H1 (cell line): Measurements from ENCODE around the gene BEAN1. TPM values are rescaled to one million over a fixed set of nuclear protein-coding genes. Genes with fewer than 3 reads are reported as not detected.

Experiments used
- CTCF ChIA-PET: fragments of 300-600 bp; sonication (Branson Sonifier 250); formaldehyde crosslinking; loops from one replicate; lab custom pipeline; 2021; ENCODE audit not compliant: partially characterized antibody; lab: Charles Lee
- POLR2A ChIA-PET: fragments of 300-600 bp; sonication (Branson Sonifier 250); formaldehyde crosslinking; loops from one replicate; lab custom pipeline; 2021; ENCODE audit warnings: inconsistent platforms; ENCODE audit not compliant: partially characterized antibody; lab: Charles Lee
- DNase-seq, 2 experiments: peaks; one replicate each; pipeline versions ENCODE4 v3.0.0 to v3.0.0-alpha.2; 2010 to 2022; ENCODE audit warnings: low spot score in 2 of 2, low read depth in 1 of 2, mixed read lengths in 1 of 2
- FAIRE-seq: peaks from 2 replicates; lab custom pipeline; 2011; peaks lifted over from hg19 to GRCh38; lab: Jason Lieb, UNC
- H2AFZ ChIP-seq: 2 replicates; pipeline ENCODE4 v1.8.1; 2012; ENCODE audit warnings: low read length, inconsistent platforms
- H2AK5ac ChIP-seq: 2 replicates; pipeline ENCODE4 v1.6.1; 2013; ENCODE audit warnings: low read depth, low read length
- H2BK120ac ChIP-seq: replicated peaks from 2 replicates; pipeline ENCODE3; 2013; ENCODE audit warnings: low read depth, low read length, inconsistent platforms
- H2BK12ac ChIP-seq: 2 replicates; pipeline ENCODE4 v1.6.1; 2013; ENCODE audit warnings: low read depth, low read length
- H2BK15ac ChIP-seq: 2 replicates; pipeline ENCODE4 v1.6.1; 2013; ENCODE audit warnings: low read length
- H2BK20ac ChIP-seq: 2 replicates; pipeline ENCODE4 v1.6.1; 2013; ENCODE audit warnings: low read length
- H2BK5ac ChIP-seq: 2 replicates; pipeline ENCODE4 v1.6.1; 2013; ENCODE audit warnings: low read depth, low read length
- H3K14ac ChIP-seq: 2 replicates; pipeline ENCODE4 v1.6.1; 2013; ENCODE audit warnings: inconsistent platforms; ENCODE audit not compliant: insufficient read length
- H3K18ac ChIP-seq: 2 replicates; pipeline ENCODE4 v1.6.1; 2013; ENCODE audit warnings: low read length; ENCODE audit errors: extremely low read depth
- H3K23ac ChIP-seq: 2 replicates; pipeline ENCODE4 v1.6.1; 2013; ENCODE audit warnings: inconsistent platforms; ENCODE audit not compliant: insufficient read length
- H3K23me2 ChIP-seq: 2 replicates; pipeline ENCODE4 v1.6.1; 2013; ENCODE audit warnings: low read depth, low read length
- H3K27ac ChIP-seq: 2 replicates; pipeline ENCODE4 v1.6.1; 2011; ENCODE audit warnings: low read depth, low read length, inconsistent platforms
- H3K27me3 ChIP-seq, 4 experiments: replicated peaks in 1 of 4; 1 replicate in 1 of 4; 2 replicates in 3 of 4; pipeline versions ENCODE4 v1.6.1 to v1.8.1; 2011 to 2013; ENCODE audit warnings: low read length in 3 of 4, mild to moderate bottlenecking in 3 of 4, inconsistent platforms in 2 of 4, mixed read lengths in 2 of 4, moderate library complexity in 1 of 4; ENCODE audit not compliant: control insufficient read depth in 3 of 4, insufficient read depth in 3 of 4; ENCODE audit errors: extremely low read depth in 1 of 4
- H3K36me3 ChIP-seq, 4 experiments: 2 replicates each; pipeline versions ENCODE4 v1.6.1 to v1.8.1; 2011 to 2013; ENCODE audit warnings: mild to moderate bottlenecking in 4 of 4, low read length in 3 of 4, moderate library complexity in 2 of 4, control low read depth in 1 of 4, inconsistent platforms in 1 of 4; ENCODE audit not compliant: insufficient read depth in 4 of 4, control insufficient read depth in 2 of 4
- H3K4ac ChIP-seq: replicated peaks from 2 replicates; pipeline ENCODE3; 2013; ENCODE audit warnings: low read length, low read depth, mixed read lengths, inconsistent platforms; ENCODE audit not compliant: insufficient read length
- H3K4me1 ChIP-seq, 4 experiments: replicated peaks in 1 of 4; 1 replicate in 1 of 4; 2 replicates in 3 of 4; pipeline versions ENCODE4 v1.6.1 to v1.8.1; 2011 to 2013; ENCODE audit warnings: low read length in 3 of 4, inconsistent platforms in 2 of 4, mixed read lengths in 1 of 4; ENCODE audit not compliant: insufficient read depth in 4 of 4, control insufficient read depth in 3 of 4
- H3K4me2 ChIP-seq, 2 experiments: 2 replicates each; pipeline versions ENCODE4 v1.6.1 to v1.8.1; 2011 to 2013; ENCODE audit warnings: low read depth in 2 of 2, low read length in 2 of 2, control low read depth in 1 of 2, inconsistent platforms in 1 of 2, mild to moderate bottlenecking in 1 of 2; ENCODE audit not compliant: insufficient read depth in 1 of 2
- H3K4me3 ChIP-seq, 4 experiments: fragments of 200-600, 300-600 bp in 1 of 4; sonication (generic), shearing (Covaris generic), sonication (Bioruptor Twin) in 1 of 4; 2 replicates each; pipeline versions ENCODE4 v1.5.1 to v1.8.1; 2011 to 2016; ENCODE audit warnings: low read length in 4 of 4, low read depth in 3 of 4, control low read depth in 2 of 4, inconsistent platforms in 2 of 4, mild to moderate bottlenecking in 2 of 4, mixed read lengths in 1 of 4, moderate library complexity in 1 of 4; ENCODE audit not compliant: insufficient read depth in 2 of 4; ENCODE audit errors: extremely low read depth in 1 of 4
- H3K56ac ChIP-seq: replicated peaks from 2 replicates; pipeline ENCODE3; 2013; ENCODE audit warnings: low read depth, mild to moderate bottlenecking, mixed read lengths, low read length, inconsistent platforms; ENCODE audit not compliant: insufficient read length
- H3K79me1 ChIP-seq: 2 replicates; pipeline ENCODE4 v1.6.1; 2013; ENCODE audit warnings: low read depth, low read length, control low read depth
- H3K79me2 ChIP-seq, 2 experiments: 2 replicates each; pipeline versions ENCODE4 v1.6.1 to v1.8.1; 2012 to 2013; ENCODE audit warnings: low read length in 2 of 2, mild to moderate bottlenecking in 2 of 2, inconsistent platforms in 1 of 2; ENCODE audit not compliant: insufficient read depth in 2 of 2, control insufficient read depth in 1 of 2
- H3K9ac ChIP-seq, 4 experiments: replicated peaks in 1 of 4; 1 replicate in 1 of 4; 2 replicates in 3 of 4; pipeline versions ENCODE4 v1.6.1 to v1.8.1; 2011 to 2013; ENCODE audit warnings: low read depth in 3 of 4, low read length in 3 of 4, control low read depth in 2 of 4, mild to moderate bottlenecking in 2 of 4, moderate library complexity in 2 of 4, inconsistent platforms in 1 of 4; ENCODE audit errors: extremely low read depth in 1 of 4
- H3K9me3 ChIP-seq, 2 experiments: 2 replicates each; pipeline versions ENCODE4 v1.6.1 to v1.8.1; 2012 to 2013; ENCODE audit warnings: mild to moderate bottlenecking in 2 of 2, moderate library complexity in 2 of 2, control low read depth in 1 of 2, inconsistent platforms in 1 of 2, low read depth in 1 of 2, low read length in 1 of 2, mixed read lengths in 1 of 2; ENCODE audit not compliant: insufficient read depth in 2 of 2
- H4K20me1 ChIP-seq, 2 experiments: replicated peaks in 1 of 2; 2 replicates each; pipeline versions ENCODE3 to v1.8.1; 2011 to 2013; ENCODE audit warnings: inconsistent platforms in 2 of 2, low read length in 2 of 2, mild to moderate bottlenecking in 1 of 2; ENCODE audit not compliant: insufficient read depth in 2 of 2, control insufficient read depth in 1 of 2
- H4K5ac ChIP-seq: 2 replicates; pipeline ENCODE4 v1.6.1; 2013; ENCODE audit warnings: low read length, low read depth, mixed read lengths, inconsistent platforms; ENCODE audit not compliant: insufficient read length
- H4K8ac ChIP-seq: 2 replicates; pipeline ENCODE4 v1.8.0; 2013; ENCODE audit warnings: mild to moderate bottlenecking, moderate library complexity, low read length, inconsistent platforms; ENCODE audit not compliant: insufficient read depth; ENCODE audit errors: extremely low read depth
- H4K91ac ChIP-seq: replicated peaks from 2 replicates; pipeline ENCODE3; 2013; ENCODE audit warnings: low read length, mixed read lengths, inconsistent platforms; ENCODE audit not compliant: insufficient read length
- ATF2 ChIP-seq: IDR thresholded peaks from 2 replicates; pipeline ENCODE4 v1.6.1; 2012; ENCODE audit warnings: low read length, inconsistent platforms
- KDM1A ChIP-seq: fragments of 200-600, 300-600 bp; sonication (generic); IDR thresholded peaks from 2 replicates; pipeline ENCODE4 v1.7.1; 2016; ENCODE audit warnings: mild to moderate bottlenecking, low read length, borderline replicate concordance
- KDM5A ChIP-seq: fragments of 200-600 bp; IDR thresholded peaks from 2 replicates; pipeline ENCODE4 v1.7.1; 2012; ENCODE audit warnings: mild to moderate bottlenecking, low read length, inconsistent platforms, mixed read lengths
- SIN3A ChIP-seq, 2 experiments: IDR thresholded peaks in 1 of 2; conservative IDR thresholded peaks in 1 of 2; 2 replicates each; pipeline ENCODE4 v1.6.1; 2011 to 2012; ENCODE audit warnings: low read length in 2 of 2, improper control_type of control experiment in 1 of 2, low read depth in 1 of 2, mild to moderate bottlenecking in 1 of 2
- SIX5 ChIP-seq: IDR thresholded peaks from 2 replicates; pipeline ENCODE4 v1.6.1; 2011; ENCODE audit warnings: mild to moderate bottlenecking, low read depth, low read length
- SUZ12 ChIP-seq: fragments of 200-600 bp; sonication (generic); IDR thresholded peaks from 2 replicates; pipeline ENCODE4 v1.6.1; 2012; ENCODE audit warnings: mild to moderate bottlenecking, inconsistent platforms, low read length, moderate library complexity, mixed read lengths
- WGBS, 2 experiments: shearing (Covaris generic) in 1 of 2; methylation state at CpG; one replicate each; pipeline versions ENCODE4 v1.1.6 to v1.1.7; 2013 to 2015; ENCODE audit warnings: low lambda C conversion rate in 2 of 2, mixed read lengths in 2 of 2, inconsistent platforms in 1 of 2, low coverage in 1 of 2, missing lambda C conversion rate in 1 of 2; ENCODE audit not compliant: insufficient replicate concordance in 2 of 2, insufficient coverage in 1 of 2, insufficient read length in 1 of 2; ENCODE audit errors: extremely low coverage in 1 of 2, missing lambda C conversion rate in 1 of 2; 5-methylcytosine and 5-hydroxymethylcytosine counted together
- polyA plus RNA-seq, 7 experiments: library from polyadenylated mRNA; depleted of rRNA in 3 of 7; stranded (reverse) in 5 of 7; unstranded in 2 of 7; fragments of >200 nt in 5 of 7; fragments of 200-250 nt in 2 of 7; gene quantifications; 1 replicate in 5 of 7; 2 replicates in 1 of 7; 4 replicates in 1 of 7; pipeline versions ENCODE4 v1.2.1 to v1.2.3, GENCODE V29; 2011 to 2013; ENCODE audit warnings: missing spikeins in 2 of 7, mixed read lengths in 2 of 7
- total RNA-seq: library from RNA; stranded (reverse); fragmentation: NEBNext Ultra II Directional; extraction: Animal tissue kit (Norgen Biotek cat#: 25700); gene quantifications from 2 replicates; pipeline ENCODE4 v1.2.1, GENCODE V29; 2021
- TF ChIP-seq, protein P1 (sequence below): IDR thresholded peaks from 2 replicates; pipeline ENCODE4 v1.6.1; 2012; ENCODE audit warnings: inconsistent platforms

BEAN1 gene
- total and polyA plus RNA-seq, 2 of the 8 experiments (the other 6 are each of a cell fraction or from before 2014, with no cell fraction given), result 0.08 TPM; not detected in 1

DNA sequence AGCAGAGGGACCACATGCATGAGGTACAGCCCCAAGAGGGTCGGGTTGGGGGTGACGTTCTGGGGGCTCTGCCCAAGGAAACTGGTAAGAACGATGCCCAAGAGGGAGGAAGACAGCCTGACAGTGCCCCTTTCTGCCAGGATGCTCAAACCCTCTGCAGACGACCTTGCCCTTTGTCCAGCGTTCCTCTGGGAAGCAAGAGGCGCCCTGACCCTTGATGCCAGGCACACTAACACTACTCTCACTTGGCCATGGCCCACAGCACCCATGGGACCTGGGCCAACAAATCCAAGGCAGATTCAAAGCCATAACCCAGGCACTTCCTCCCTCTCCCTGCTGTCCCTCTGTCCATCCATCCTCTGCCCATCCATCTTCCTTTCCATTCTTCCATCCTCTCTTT, 102.4 kb downstream of the BEAN1 start:
- ChIA-PET POLR2A (interaction anchor here (1.1 to 2.5 kb wide), 3 partner anchors 13 to 70 kb away, joined by 3 to 6 read pairs (median 4); no protein-coding TSS in a partner anchor), CTCF (interaction anchor here (0.5 to 2.3 kb wide), 4 partner anchors 52 to 244 kb away, joined by 3 to 7 read pairs (median 4); no protein-coding TSS in a partner anchor)
- Histone ChIP-seq H3K9me3 (no peaks in the 10 kb centered on the region), H4K5ac (no peak overlapping the region), H3K4me1 (no peaks in the 10 kb centered on the region), H3K4me2 (no peak overlapping the region), H2BK15ac (no peak overlapping the region), H3K27ac (no peak overlapping the region), H3K36me3 (no peaks in the 10 kb centered on the region), H4K8ac (no peak overlapping the region), H3K79me2 (no peaks in the 10 kb centered on the region), H3K14ac (no peak overlapping the region), H2BK120ac (no peak overlapping the region), H2BK5ac (no peak overlapping the region), H2BK12ac (no peak overlapping the region), H3K4ac (no peak overlapping the region), H3K9ac (no peak overlapping the region), H3K4me3 (no peak overlapping the region), H3K23ac (no peak overlapping the region), H2BK20ac (no peak overlapping the region), H3K56ac (no peak overlapping the region), H2AK5ac (no peak overlapping the region), H3K18ac (no peak overlapping the region), H3K27me3 (no peaks in the 10 kb centered on the region), H4K20me1 (no peaks in the 10 kb centered on the region), H4K91ac (no peak overlapping the region), H3K79me1 (no peaks in the 10 kb centered on the region), H2AFZ (no peak overlapping the region), H3K23me2 (no peaks in the 10 kb centered on the region)
- no peak for FAIRE-seq
- TF ChIP-seq SIN3A (conservative IDR thresholded peaks at IDR 0.05 in 1 of 2, IDR thresholded peaks at IDR 0.05 in 1 of 2; ENCODE audit: low read depth in 1 of 2, low read length in 2 of 2) (no peak), KDM1A (no peak), SUZ12 (no peak), KDM5A (no peak), ATF2 (no peak), SIX5 (no peak)
- TF ChIP-seq, protein P1, sequence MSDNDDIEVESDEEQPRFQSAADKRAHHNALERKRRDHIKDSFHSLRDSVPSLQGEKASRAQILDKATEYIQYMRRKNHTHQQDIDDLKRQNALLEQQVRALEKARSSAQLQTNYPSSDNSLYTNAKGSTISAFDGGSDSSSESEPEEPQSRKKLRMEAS, result no peak
- no peak for DNase-seq
- WGBS, 2 experiments, result 84% methylated on average over 6 of the region's 6 CpGs; no CpG with 5 or more reads in 1 of the 2 experiments
